SK-N-SH treated with all-trans-retinoic acid at 6 μM for 48 hours (cell line): Measurements from ENCODE around the gene GGT5.

ENCODE experiments used
- ATAC-seq: fragments of 200-7000 bp; cut with Tn5 transposase; 3 replicates; pipeline ENCODE4 v1.9.1; 2020; ENCODE audit warnings: mild to moderate bottlenecking, moderate library complexity
- ARNTL ChIP-seq: fragments of 450-650 bp; formaldehyde crosslinking; IDR thresholded peaks from 2 replicates; pipeline ENCODE4 v1.5.0; 2020; ENCODE audit warnings: low read depth, mild to moderate bottlenecking, moderate library complexity, borderline replicate concordance
- BACH2 ChIP-seq: fragments of 250-450 bp; sonication (Bioruptor Pico); IDR thresholded peaks from 2 replicates; pipeline ENCODE4 v1.9.0; 2021; ENCODE audit warnings: mild to moderate bottlenecking, borderline replicate concordance
- CREB5 ChIP-seq: fragments of 250-450 bp; sonication (Bioruptor Pico); IDR thresholded peaks from 2 replicates; pipeline ENCODE4 v1.5.1; 2020; ENCODE audit warnings: low read depth, mild to moderate bottlenecking, moderate library complexity
- CSDC2 ChIP-seq: fragments of 250-450 bp; sonication (Bioruptor Pico); IDR thresholded peaks from 2 replicates; pipeline ENCODE4 v1.5.0; 2020; ENCODE audit warnings: mild to moderate bottlenecking, moderate library complexity
- CSRNP3 ChIP-seq: fragments of 250-450 bp; sonication (Bioruptor Pico); IDR thresholded peaks from 2 replicates; pipeline ENCODE4 v1.5.1; 2021; ENCODE audit warnings: mild to moderate bottlenecking, moderate library complexity
- GLIS3 ChIP-seq: fragments of 250-450 bp; sonication (Bioruptor Pico); IDR thresholded peaks from 2 replicates; pipeline ENCODE4 v1.5.0; 2020; ENCODE audit warnings: mild to moderate bottlenecking, moderate library complexity
- ISL1 ChIP-seq: fragments of 250-450 bp; sonication (Bioruptor Pico); IDR thresholded peaks from 2 replicates; pipeline ENCODE4 v2.1.2; 2022; ENCODE audit warnings: mild to moderate bottlenecking, moderate library complexity
- OSR1 ChIP-seq: fragments of 250-450 bp; sonication (Bioruptor Pico); IDR thresholded peaks from 2 replicates; pipeline ENCODE4 v1.8.0; 2022; ENCODE audit warnings: moderate library complexity, mild to moderate bottlenecking, inconsistent platforms
- PATZ1 ChIP-seq: fragments of 250-450 bp; sonication (Bioruptor Pico); IDR thresholded peaks from 2 replicates; pipeline ENCODE4 v1.8.0; 2020; ENCODE audit warnings: mild to moderate bottlenecking, moderate library complexity, borderline replicate concordance
- PPARA ChIP-seq: fragments of 250-450 bp; sonication (Bioruptor Pico); IDR thresholded peaks from 2 replicates; pipeline ENCODE4 v1.5.0; 2020; ENCODE audit warnings: mild to moderate bottlenecking, borderline replicate concordance
- RARB ChIP-seq: fragments of 250-450 bp; sonication (Bioruptor Pico); IDR thresholded peaks from 2 replicates; pipeline ENCODE4 v1.8.0; 2021; ENCODE audit warnings: mild to moderate bottlenecking, moderate library complexity
- SNAI2 ChIP-seq: fragments of 250-450 bp; sonication (Bioruptor Pico); IDR thresholded peaks from 2 replicates; pipeline ENCODE4 v1.5.0; 2020; ENCODE audit warnings: mild to moderate bottlenecking, moderate library complexity
- TCF4 ChIP-seq: fragments of 250-450 bp; sonication (Bioruptor Pico); IDR thresholded peaks from 2 replicates; pipeline ENCODE4 v1.8.0; 2021; ENCODE audit warnings: mild to moderate bottlenecking, moderate library complexity, borderline replicate concordance
- TOX ChIP-seq: fragments of 250-450 bp; sonication (Bioruptor Pico); IDR thresholded peaks from 2 replicates; pipeline ENCODE4 v1.8.0; 2021; ENCODE audit warnings: mild to moderate bottlenecking, moderate library complexity, borderline replicate concordance
- TSHZ2 ChIP-seq: fragments of 250-450 bp; sonication (Bioruptor Pico); IDR thresholded peaks from 2 replicates; pipeline ENCODE4 v1.5.0; 2020; ENCODE audit warnings: mild to moderate bottlenecking, moderate library complexity
- ZC3H10 ChIP-seq: fragments of 250-450 bp; sonication (Bioruptor Pico); IDR thresholded peaks from 2 replicates; pipeline ENCODE4 v1.5.1; 2021; ENCODE audit warnings: mild to moderate bottlenecking, moderate library complexity
- ZFP3 ChIP-seq: fragments of 250-450 bp; sonication (Bioruptor Pico); IDR thresholded peaks from 2 replicates; pipeline ENCODE4 v1.5.0; 2020; ENCODE audit warnings: mild to moderate bottlenecking, moderate library complexity
- ZFP30 ChIP-seq: fragments of 450-650 bp; formaldehyde crosslinking; IDR thresholded peaks from 2 replicates; pipeline ENCODE4 v1.5.0; 2022; ENCODE audit warnings: mild to moderate bottlenecking, moderate library complexity
- ZNF565 ChIP-seq: fragments of 450-650 bp; formaldehyde crosslinking; conservative IDR thresholded peaks from 2 replicates; pipeline ENCODE4 v1.5.0; 2020; ENCODE audit warnings: low read depth, mild to moderate bottlenecking, moderate library complexity
- ZNF70 ChIP-seq: fragments of 450-650 bp; formaldehyde crosslinking; IDR thresholded peaks from 2 replicates; pipeline ENCODE4 v1.5.0; 2020; ENCODE audit warnings: mild to moderate bottlenecking, moderate library complexity
- ZNF8 ChIP-seq: fragments of 450-650 bp; formaldehyde crosslinking; IDR thresholded peaks from 2 replicates; pipeline ENCODE4 v1.5.0; 2020; ENCODE audit warnings: mild to moderate bottlenecking, moderate library complexity

Gene GGT5

GRCh38 chr22:24177456-24177855 is 67.4 kb downstream of the GGT5 start:
- TF ChIP-seq GLIS3 (CRISPR knock-in tag) (no peak), ZFP30 (no peak), TCF4 (CRISPR knock-in tag) (no peak), RARB (CRISPR knock-in tag) (no peak), ZNF8 (CRISPR knock-in tag) (no peak), CSDC2 (CRISPR knock-in tag) (no peak), TSHZ2 (CRISPR knock-in tag) (no peak), CREB5 (CRISPR knock-in tag) (no peak), BACH2 (CRISPR knock-in tag) (no peak), ZNF565 (no peak), ZFP3 (no peak), PATZ1 (CRISPR knock-in tag) (no peak), ARNTL (CRISPR knock-in tag) (no peak), ZNF70 (CRISPR knock-in tag) (no peak), OSR1 (CRISPR knock-in tag) (no peak), ISL1 (no peak), TOX (CRISPR knock-in tag) (no peak), SNAI2 (CRISPR knock-in tag) (no peak), ZC3H10 (CRISPR knock-in tag) (no peak)
- ATAC-seq, result no peak

GRCh38 chr22:24177045-24177444 is 67.8 kb downstream of the GGT5 start:
- TF ChIP-seq ZNF565, result no peak
- TF ChIP-seq PPARA (CRISPR knock-in tag), result no peak
- no peak for TF ChIP-seq BACH2 (CRISPR knock-in tag)
- TF ChIP-seq TSHZ2 (CRISPR knock-in tag), result no peak
- TF ChIP-seq CSDC2 (CRISPR knock-in tag), result no peak
- TF ChIP-seq ZFP3, result no peak
- TF ChIP-seq OSR1 (CRISPR knock-in tag), result no peak
- no peak for TF ChIP-seq ZNF8 (CRISPR knock-in tag)
- no peak for TF ChIP-seq ZNF70 (CRISPR knock-in tag)
- TF ChIP-seq TOX (CRISPR knock-in tag), result no peak
- no peak for TF ChIP-seq ARNTL (CRISPR knock-in tag)
- no peak for TF ChIP-seq CSRNP3 (CRISPR knock-in tag)
- TF ChIP-seq SNAI2 (CRISPR knock-in tag), result no peak
- TF ChIP-seq, all 23 proteins: peak for 0
- ATAC-seq, result no peak
